GM23338 (cell line): ENCODE results near the gene ANGPT4. TPM values are rescaled to one million over a fixed set of nuclear protein-coding genes. Genes with fewer than 3 reads are reported as not detected.

Source experiments
- ATAC-seq: fragments of 200-7000 bp; cut with Tn5 transposase; 3 replicates; pipeline ENCODE4 v1.9.1; 2020
- DNase-seq: peaks from one replicate; pipeline ENCODE4 v3.0.0-alpha.2; 2015; ENCODE audit warnings: low spot score
- H2AFZ ChIP-seq: fragments of 200-600 bp; sonication (generic); 2 replicates; pipeline ENCODE4 v1.8.0; 2016; ENCODE audit warnings: antibody characterized with exemption, mild to moderate bottlenecking, moderate library complexity
- H3F3A ChIP-seq: fragments of 200-600 bp; sonication (generic); replicated peaks from 2 replicates; pipeline ENCODE4 v1.8.0; 2017; ENCODE audit warnings: antibody characterized with exemption, mixed run types, low read depth
- H3K27ac ChIP-seq: fragments of 200-600 bp; sonication (generic); 2 replicates; pipeline ENCODE4 v1.6.1; 2016; ENCODE audit warnings: low read depth
- H3K27me3 ChIP-seq: fragments of 200-600 bp; sonication (generic); 2 replicates; pipeline ENCODE4 v1.8.0; 2016; ENCODE audit warnings: mild to moderate bottlenecking, mixed run types, moderate library complexity; ENCODE audit not compliant: insufficient read depth
- H3K36me3 ChIP-seq: fragments of 200-600 bp; sonication (generic); 2 replicates; pipeline ENCODE4 v1.8.0; 2016; ENCODE audit warnings: mild to moderate bottlenecking; ENCODE audit not compliant: insufficient read depth
- H3K4me1 ChIP-seq: fragments of 200-600 bp; sonication (generic); 2 replicates; pipeline ENCODE4 v1.8.0; 2016; ENCODE audit warnings: mild to moderate bottlenecking, moderate library complexity; ENCODE audit not compliant: insufficient read depth
- H3K4me2 ChIP-seq: fragments of 200-600 bp; sonication (generic); 2 replicates; pipeline ENCODE4 v1.7.1; 2017; ENCODE audit warnings: mixed run types
- H3K4me3 ChIP-seq: fragments of 200-600 bp; sonication (generic); 2 replicates; pipeline ENCODE4 v1.6.1; 2016; ENCODE audit warnings: mixed run types
- H3K79me2 ChIP-seq: fragments of 200-600 bp; sonication (generic); replicated peaks from 2 replicates; pipeline ENCODE4 v1.8.0; 2017; ENCODE audit warnings: mild to moderate bottlenecking; ENCODE audit not compliant: insufficient read depth
- H3K9me2 ChIP-seq: fragments of 200-600 bp; sonication (generic); 2 replicates; pipeline ENCODE4 v1.8.0; 2017; ENCODE audit not compliant: insufficient read depth
- H4K20me1 ChIP-seq: fragments of 200-600 bp; sonication (generic); replicated peaks from 2 replicates; pipeline ENCODE4 v1.8.0; 2017; ENCODE audit warnings: mild to moderate bottlenecking; ENCODE audit not compliant: insufficient read depth
- H3K27ac Mint-ChIP-seq: 2 replicates; pipeline ENCODE4 v1.8.0; 2020; ENCODE audit warnings: inconsistent platforms, mild to moderate bottlenecking, moderate library complexity, mixed read lengths
- H3K27me3 Mint-ChIP-seq: 3 replicates; pipeline ENCODE4 v1.8.0; 2022; ENCODE audit warnings: low read depth, mild to moderate bottlenecking, moderate library complexity, mixed read lengths, inconsistent platforms; ENCODE audit not compliant: insufficient read depth, poor library complexity
- H3K36me3 Mint-ChIP-seq: 3 replicates; pipeline ENCODE4 v1.8.0; 2021; ENCODE audit warnings: low read depth, mild to moderate bottlenecking, inconsistent platforms, moderate library complexity, mixed read lengths
- H3K4me1 Mint-ChIP-seq: 3 replicates; pipeline ENCODE4 v1.8.0; 2020; ENCODE audit warnings: mild to moderate bottlenecking, inconsistent platforms, mixed read lengths
- H3K4me3 Mint-ChIP-seq: 3 replicates; pipeline ENCODE4 v1.8.0; 2021; ENCODE audit warnings: moderate library complexity, mild to moderate bottlenecking, inconsistent platforms, mixed read lengths
- H3K9me3 Mint-ChIP-seq: 3 replicates; pipeline ENCODE4 v1.8.0; 2020; ENCODE audit warnings: moderate library complexity, mild to moderate bottlenecking, inconsistent platforms, mixed read lengths
- CTCF ChIP-seq, 2 experiments: fragments of 200-600 bp in 1 of 2; sonication (generic) in 1 of 2; conservative IDR thresholded peaks; 2 replicates each; pipeline versions ENCODE4 v1.5.1 to v1.6.1; 2016 to 2017; ENCODE audit warnings: antibody characterized with exemption in 2 of 2, low read depth in 2 of 2, mild to moderate bottlenecking in 2 of 2, moderate library complexity in 1 of 2
- ETS1 ChIP-seq: IDR thresholded peaks from 2 replicates; pipeline ENCODE4 v1.6.1; 2016; ENCODE audit warnings: antibody characterized with exemption
- EZH2phosphoT487 ChIP-seq: fragments of 200-600 bp; sonication (generic); IDR thresholded peaks from one replicate; pipeline ENCODE4 v1.8.1; 2018; ENCODE audit warnings: antibody characterized with exemption; ENCODE audit not compliant: unreplicated experiment
- POLR2AphosphoS5 ChIP-seq: IDR thresholded peaks from 2 replicates; pipeline ENCODE4 v1.6.1; 2016; ENCODE audit warnings: antibody characterized with exemption, low read depth
- ZNF114 ChIP-seq: fragments of 250-450 bp; sonication (Bioruptor Pico); IDR thresholded peaks from 2 replicates; pipeline ENCODE4 v1.5.0; 2020; ENCODE audit warnings: mild to moderate bottlenecking, moderate library complexity
- polyA plus RNA-seq: library from polyadenylated mRNA; unstranded; fragments of >200 nt; fragmentation: Nextera tagmentation; extraction: Ambion mirVana; gene quantifications from 2 replicates; pipeline ENCODE4 v1.2.1, GENCODE V29; 2016
- total RNA-seq: library from RNA; depleted of rRNA; stranded (reverse); fragments of >200 nt; shearing (Covaris generic); gene quantifications from 2 replicates; pipeline ENCODE4 v1.2.3, GENCODE V29; 2014
- TF ChIP-seq, protein P1 (sequence below): fragments of 250-450 bp; sonication (Bioruptor Pico); IDR thresholded peaks from 2 replicates; pipeline ENCODE4 v1.5.0; 2020; ENCODE audit warnings: mild to moderate bottlenecking, moderate library complexity
- TF ChIP-seq, protein P2 (sequence below): IDR thresholded peaks from one replicate; pipeline ENCODE4 v1.6.1; 2018; ENCODE audit warnings: antibody characterized with exemption; ENCODE audit not compliant: unreplicated experiment

ANGPT4 gene
- total and polyA plus RNA-seq, 2 experiments from 2014 or later = 0.17 TPM; not detected in 1

- DNase-seq = peak; percentile 49
- no peak overlapping the region for H3K4me3 ChIP-seq
- no peaks in the 10 kb centered on the region for H3K79me2 ChIP-seq
- no peak overlapping the region for H2AFZ ChIP-seq
- no peaks in the 10 kb centered on the region for H4K20me1 ChIP-seq
- no peaks in the 10 kb centered on the region for H3K36me3 ChIP-seq
- peaks cover 4% of the 10 kb centered on the region for H3K27me3 Mint-ChIP-seq
- no peak overlapping the region for H3K27ac Mint-ChIP-seq
- peaks cover 7% of the 10 kb centered on the region for H3K4me1 Mint-ChIP-seq
- H3K27me3 ChIP-seq = no peaks in the 10 kb centered on the region
- H3F3A ChIP-seq = no peaks in the 10 kb centered on the region
- no peaks in the 10 kb centered on the region for H3K9me2 ChIP-seq
- 0 out of 2 replicates have a peak, but pooled peaks cover 3% of the 10 kb centered on the region for H3K4me1 ChIP-seq
- H3K4me2 ChIP-seq = no peak overlapping the region
- TF ChIP-seq, protein P1, sequence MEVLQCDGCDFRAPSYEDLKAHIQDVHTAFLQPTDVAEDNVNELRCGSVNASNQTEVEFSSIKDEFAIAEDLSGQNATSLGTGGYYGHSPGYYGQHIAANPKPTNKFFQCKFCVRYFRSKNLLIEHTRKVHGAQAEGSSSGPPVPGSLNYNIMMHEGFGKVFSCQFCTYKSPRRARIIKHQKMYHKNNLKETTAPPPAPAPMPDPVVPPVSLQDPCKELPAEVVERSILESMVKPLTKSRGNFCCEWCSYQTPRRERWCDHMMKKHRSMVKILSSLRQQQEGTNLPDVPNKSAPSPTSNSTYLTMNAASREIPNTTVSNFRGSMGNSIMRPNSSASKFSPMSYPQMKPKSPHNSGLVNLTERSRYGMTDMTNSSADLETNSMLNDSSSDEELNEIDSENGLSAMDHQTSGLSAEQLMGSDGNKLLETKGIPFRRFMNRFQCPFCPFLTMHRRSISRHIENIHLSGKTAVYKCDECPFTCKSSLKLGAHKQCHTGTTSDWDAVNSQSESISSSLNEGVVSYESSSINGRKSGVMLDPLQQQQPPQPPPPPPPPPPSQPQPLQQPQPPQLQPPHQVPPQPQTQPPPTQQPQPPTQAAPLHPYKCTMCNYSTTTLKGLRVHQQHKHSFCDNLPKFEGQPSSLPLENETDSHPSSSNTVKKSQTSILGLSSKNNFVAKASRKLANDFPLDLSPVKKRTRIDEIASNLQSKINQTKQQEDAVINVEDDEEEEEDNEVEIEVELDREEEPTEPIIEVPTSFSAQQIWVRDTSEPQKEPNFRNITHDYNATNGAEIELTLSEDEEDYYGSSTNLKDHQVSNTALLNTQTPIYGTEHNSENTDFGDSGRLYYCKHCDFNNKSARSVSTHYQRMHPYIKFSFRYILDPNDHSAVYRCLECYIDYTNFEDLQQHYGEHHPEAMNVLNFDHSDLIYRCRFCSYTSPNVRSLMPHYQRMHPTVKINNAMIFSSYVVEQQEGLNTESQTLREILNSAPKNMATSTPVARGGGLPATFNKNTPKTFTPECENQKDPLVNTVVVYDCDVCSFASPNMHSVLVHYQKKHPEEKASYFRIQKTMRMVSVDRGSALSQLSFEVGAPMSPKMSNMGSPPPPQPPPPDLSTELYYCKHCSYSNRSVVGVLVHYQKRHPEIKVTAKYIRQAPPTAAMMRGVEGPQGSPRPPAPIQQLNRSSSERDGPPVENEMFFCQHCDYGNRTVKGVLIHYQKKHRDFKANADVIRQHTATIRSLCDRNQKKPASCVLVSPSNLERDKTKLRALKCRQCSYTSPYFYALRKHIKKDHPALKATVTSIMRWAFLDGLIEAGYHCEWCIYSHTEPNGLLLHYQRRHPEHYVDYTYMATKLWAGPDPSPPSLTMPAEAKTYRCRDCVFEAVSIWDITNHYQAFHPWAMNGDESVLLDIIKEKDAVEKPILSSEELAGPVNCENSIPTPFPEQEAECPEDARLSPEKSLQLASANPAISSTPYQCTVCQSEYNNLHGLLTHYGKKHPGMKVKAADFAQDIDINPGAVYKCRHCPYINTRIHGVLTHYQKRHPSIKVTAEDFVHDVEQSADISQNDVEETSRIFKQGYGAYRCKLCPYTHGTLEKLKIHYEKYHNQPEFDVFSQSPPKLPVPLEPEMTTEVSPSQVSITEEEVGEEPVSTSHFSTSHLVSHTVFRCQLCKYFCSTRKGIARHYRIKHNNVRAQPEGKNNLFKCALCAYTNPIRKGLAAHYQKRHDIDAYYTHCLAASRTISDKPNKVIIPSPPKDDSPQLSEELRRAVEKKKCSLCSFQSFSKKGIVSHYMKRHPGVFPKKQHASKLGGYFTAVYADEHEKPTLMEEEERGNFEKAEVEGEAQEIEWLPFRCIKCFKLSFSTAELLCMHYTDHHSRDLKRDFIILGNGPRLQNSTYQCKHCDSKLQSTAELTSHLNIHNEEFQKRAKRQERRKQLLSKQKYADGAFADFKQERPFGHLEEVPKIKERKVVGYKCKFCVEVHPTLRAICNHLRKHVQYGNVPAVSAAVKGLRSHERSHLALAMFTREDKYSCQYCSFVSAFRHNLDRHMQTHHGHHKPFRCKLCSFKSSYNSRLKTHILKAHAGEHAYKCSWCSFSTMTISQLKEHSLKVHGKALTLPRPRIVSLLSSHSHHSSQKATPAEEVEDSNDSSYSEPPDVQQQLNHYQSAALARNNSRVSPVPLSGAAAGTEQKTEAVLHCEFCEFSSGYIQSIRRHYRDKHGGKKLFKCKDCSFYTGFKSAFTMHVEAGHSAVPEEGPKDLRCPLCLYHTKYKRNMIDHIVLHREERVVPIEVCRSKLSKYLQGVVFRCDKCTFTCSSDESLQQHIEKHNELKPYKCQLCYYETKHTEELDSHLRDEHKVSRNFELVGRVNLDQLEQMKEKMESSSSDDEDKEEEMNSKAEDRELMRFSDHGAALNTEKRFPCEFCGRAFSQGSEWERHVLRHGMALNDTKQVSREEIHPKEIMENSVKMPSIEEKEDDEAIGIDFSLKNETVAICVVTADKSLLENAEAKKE (CRISPR knock-in tag) = no peak
- TF ChIP-seq ZNF114 (CRISPR knock-in tag) = no peak
- TF ChIP-seq, protein P2, sequence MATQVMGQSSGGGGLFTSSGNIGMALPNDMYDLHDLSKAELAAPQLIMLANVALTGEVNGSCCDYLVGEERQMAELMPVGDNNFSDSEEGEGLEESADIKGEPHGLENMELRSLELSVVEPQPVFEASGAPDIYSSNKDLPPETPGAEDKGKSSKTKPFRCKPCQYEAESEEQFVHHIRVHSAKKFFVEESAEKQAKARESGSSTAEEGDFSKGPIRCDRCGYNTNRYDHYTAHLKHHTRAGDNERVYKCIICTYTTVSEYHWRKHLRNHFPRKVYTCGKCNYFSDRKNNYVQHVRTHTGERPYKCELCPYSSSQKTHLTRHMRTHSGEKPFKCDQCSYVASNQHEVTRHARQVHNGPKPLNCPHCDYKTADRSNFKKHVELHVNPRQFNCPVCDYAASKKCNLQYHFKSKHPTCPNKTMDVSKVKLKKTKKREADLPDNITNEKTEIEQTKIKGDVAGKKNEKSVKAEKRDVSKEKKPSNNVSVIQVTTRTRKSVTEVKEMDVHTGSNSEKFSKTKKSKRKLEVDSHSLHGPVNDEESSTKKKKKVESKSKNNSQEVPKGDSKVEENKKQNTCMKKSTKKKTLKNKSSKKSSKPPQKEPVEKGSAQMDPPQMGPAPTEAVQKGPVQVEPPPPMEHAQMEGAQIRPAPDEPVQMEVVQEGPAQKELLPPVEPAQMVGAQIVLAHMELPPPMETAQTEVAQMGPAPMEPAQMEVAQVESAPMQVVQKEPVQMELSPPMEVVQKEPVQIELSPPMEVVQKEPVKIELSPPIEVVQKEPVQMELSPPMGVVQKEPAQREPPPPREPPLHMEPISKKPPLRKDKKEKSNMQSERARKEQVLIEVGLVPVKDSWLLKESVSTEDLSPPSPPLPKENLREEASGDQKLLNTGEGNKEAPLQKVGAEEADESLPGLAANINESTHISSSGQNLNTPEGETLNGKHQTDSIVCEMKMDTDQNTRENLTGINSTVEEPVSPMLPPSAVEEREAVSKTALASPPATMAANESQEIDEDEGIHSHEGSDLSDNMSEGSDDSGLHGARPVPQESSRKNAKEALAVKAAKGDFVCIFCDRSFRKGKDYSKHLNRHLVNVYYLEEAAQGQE = no peak
- no peak for TF ChIP-seq EZH2phosphoT487
- TF ChIP-seq ETS1 = no peak
- TF ChIP-seq POLR2AphosphoS5 = no peak
- TF ChIP-seq CTCF (conservative IDR thresholded peaks at IDR 0.05; ENCODE audit: low read depth in 2 of 2) = peak in 1 of 2 experiments; percentile 27; a peak in 1 of 4 replicates
- H3K27ac ChIP-seq = no peak overlapping the region
- no peak for ATAC-seq
- H3K4me3 Mint-ChIP-seq = no peak overlapping the region
- no peaks in the 10 kb centered on the region for H3K36me3 Mint-ChIP-seq
- no peaks in the 10 kb centered on the region for H3K9me3 Mint-ChIP-seq
Measured at GRCh38 chr20:957544-957943, 41.4 kb upstream of the ANGPT4 start.
